B cell (primary cell): Measurements from ENCODE around the gene AFTPH. TPM values are rescaled to one million over a fixed set of nuclear protein-coding genes. Genes with fewer than 3 reads are reported as not detected.

Source experiments
- ATAC-seq: fragments of 200-7000 bp; cut with Tn5 transposase; one replicate; pipeline ENCODE4 v1.10.0; 2021; ENCODE audit warnings: low read depth, mild to moderate bottlenecking, moderate number of reproducible peaks, moderate library complexity
- CTCF ChIA-PET: fragments of 350-600 bp; sonication (Branson Sonifier 250); formaldehyde crosslinking; loops from one replicate; lab custom pipeline; 2021; ENCODE audit warnings: antibody characterized with exemption, inconsistent platforms; lab: Charles Lee
- POLR2A ChIA-PET: fragments of 350-600 bp; sonication (Branson Sonifier 250); formaldehyde crosslinking; loops from one replicate; lab custom pipeline; 2021; ENCODE audit warnings: antibody characterized with exemption; lab: Charles Lee
- DNase-seq: peaks from one replicate; pipeline ENCODE4 v3.0.0; 2013
- H2AFZ ChIP-seq: 2 replicates; pipeline ENCODE4 v1.6.1; 2012; ENCODE audit warnings: mild to moderate bottlenecking, low read depth, low read length; ENCODE audit not compliant: insufficient read depth, poor library complexity, severe bottlenecking
- H3K27ac ChIP-seq, 2 donors: 1 replicate in 1 of 2; 2 replicates in 1 of 2; pipeline ENCODE4 v1.5.1; 2012 to 2013; ENCODE audit warnings: low read length in 2 of 2, mild to moderate bottlenecking in 2 of 2, moderate library complexity in 1 of 2
- H3K27me3 ChIP-seq, 4 experiments: fragments of 200-600 bp in 1 of 4; sonication (generic) in 1 of 4; replicated peaks in 1 of 4; 1 replicate in 2 of 4; 2 replicates in 2 of 4; pipeline versions ENCODE4 v1.6.1 to v1.7.0; 2013 to 2016; ENCODE audit warnings: low read length in 3 of 4, mild to moderate bottlenecking in 2 of 4, mixed read lengths in 1 of 4, moderate library complexity in 1 of 4; ENCODE audit not compliant: insufficient read depth in 4 of 4, control insufficient read depth in 3 of 4; ENCODE audit errors: control extremely low read depth in 1 of 4
- H3K36me3 ChIP-seq, 2 experiments: replicated peaks in 1 of 2; 1 replicate in 1 of 2; 2 replicates in 1 of 2; pipeline versions ENCODE4 v1.6.1 to v1.7.1; 2013; ENCODE audit warnings: low read length in 1 of 2; ENCODE audit not compliant: insufficient read depth in 2 of 2, control insufficient read depth in 1 of 2; ENCODE audit errors: control extremely low read depth in 1 of 2, extremely low read depth in 1 of 2
- H3K4me1 ChIP-seq, 2 donors: fragments of 200-600 bp in 1 of 2; sonication (generic) in 1 of 2; 1 replicate in 1 of 2; 2 replicates in 1 of 2; pipeline versions ENCODE4 v1.5.1 to v1.6.1; 2013 to 2017; ENCODE audit warnings: low read length in 2 of 2; ENCODE audit not compliant: control insufficient read depth in 2 of 2, insufficient read depth in 2 of 2
- H3K4me2 ChIP-seq: replicated peaks from 2 replicates; pipeline ENCODE3; 2012; ENCODE audit warnings: mild to moderate bottlenecking, low read depth, low read length; ENCODE audit not compliant: poor library complexity, severe bottlenecking
- H3K4me3 ChIP-seq, 5 experiments: fragments of 200-600 bp in 1 of 5; sonication (generic) in 1 of 5; 1 replicate in 3 of 5; 2 replicates in 2 of 5; pipeline versions ENCODE4 v1.5.1 to v1.7.0; 2011 to 2016; ENCODE audit warnings: low read length in 4 of 5, mild to moderate bottlenecking in 4 of 5, low read depth in 2 of 5, control low read depth in 1 of 5, moderate library complexity in 1 of 5; ENCODE audit not compliant: insufficient read depth in 1 of 5; ENCODE audit errors: control extremely low read depth in 1 of 5, extremely low read depth in 1 of 5
- H3K79me2 ChIP-seq: fragments of 200-600 bp; sonication (generic); one replicate; pipeline ENCODE4 v1.6.0; 2016; ENCODE audit warnings: low read length; ENCODE audit not compliant: control insufficient read depth, insufficient read depth
- H3K9ac ChIP-seq: fragments of 200-600 bp; sonication (generic); 2 replicates; pipeline ENCODE4 v1.6.1; 2017; ENCODE audit warnings: mild to moderate bottlenecking, low read length, moderate library complexity
- H3K9me3 ChIP-seq, 3 donors: one replicate each; pipeline versions ENCODE4 v1.6.1 to v1.7.1; 2013; ENCODE audit warnings: low read length in 2 of 3; ENCODE audit not compliant: control insufficient read depth in 2 of 3, insufficient read depth in 1 of 3; ENCODE audit errors: control extremely low read depth in 1 of 3
- H4K20me1 ChIP-seq: 2 replicates; pipeline ENCODE4 v1.6.0; 2012; ENCODE audit warnings: mild to moderate bottlenecking, low read length; ENCODE audit not compliant: insufficient read depth, control insufficient read depth, poor library complexity, severe bottlenecking
- H3K27ac Mint-ChIP-seq: one replicate; pipeline ENCODE4 v1.8.0; 2021; ENCODE audit warnings: mixed read lengths
- H3K27me3 Mint-ChIP-seq: one replicate; pipeline ENCODE4 v1.8.0; 2021; ENCODE audit warnings: mixed read lengths
- H3K4me1 Mint-ChIP-seq: one replicate; pipeline ENCODE4 v1.8.0; 2021; ENCODE audit warnings: mixed read lengths
- H3K4me3 Mint-ChIP-seq: one replicate; pipeline ENCODE4 v1.8.0; 2021; ENCODE audit warnings: mixed read lengths
- H3K9me3 Mint-ChIP-seq: one replicate; pipeline ENCODE4 v1.8.0; 2022; ENCODE audit warnings: mixed read lengths; ENCODE audit not compliant: insufficient read depth
- EZH2 ChIP-seq: IDR thresholded peaks from 2 replicates; pipeline ENCODE4 v1.6.1; 2012; ENCODE audit warnings: borderline replicate concordance, low read depth, mild to moderate bottlenecking, moderate library complexity, low read length; ENCODE audit not compliant: insufficient read depth, poor library complexity, severe bottlenecking
- WGBS: methylation state at CpG from one replicate; pipeline ENCODE4 v1.1.5; 2013; ENCODE audit warnings: missing lambda C conversion rate; ENCODE audit not compliant: insufficient coverage; 5-methylcytosine and 5-hydroxymethylcytosine counted together
- intact Hi-C: fragments of 100-400 bp; cut with micrococcal nuclease; formaldehyde crosslinking; loops from one replicate; pipeline ENCODE4 v1.10.0; 2022
- polyA plus RNA-seq: library from polyadenylated mRNA; depleted of rRNA; stranded (reverse); fragments of >200 nt; gene quantifications from 2 replicates; pipeline ENCODE4 v1.2.3, GENCODE V29; 2012
- total RNA-seq, 2 donors: library from RNA; stranded (reverse); fragments of 120-200 nt in 1 of 2; gene quantifications; 1 replicate in 1 of 2; 2 replicates in 1 of 2; pipeline versions ENCODE4 v1.2.3 to v1.2.4, GENCODE V29; 2013 to 2022
- TF ChIP-seq, protein P1 (sequence below): fragments of 200-600 bp; IDR thresholded peaks from one replicate; pipeline ENCODE4 v1.8.0; 2022; ENCODE audit warnings: antibody characterized with exemption, mild to moderate bottlenecking

The AFTPH gene
- total and polyA plus RNA-seq, 2 donors (not counting 1 experiment from before 2014, with no cell fraction given): 45.4 to 94.1 TPM

DNA sequence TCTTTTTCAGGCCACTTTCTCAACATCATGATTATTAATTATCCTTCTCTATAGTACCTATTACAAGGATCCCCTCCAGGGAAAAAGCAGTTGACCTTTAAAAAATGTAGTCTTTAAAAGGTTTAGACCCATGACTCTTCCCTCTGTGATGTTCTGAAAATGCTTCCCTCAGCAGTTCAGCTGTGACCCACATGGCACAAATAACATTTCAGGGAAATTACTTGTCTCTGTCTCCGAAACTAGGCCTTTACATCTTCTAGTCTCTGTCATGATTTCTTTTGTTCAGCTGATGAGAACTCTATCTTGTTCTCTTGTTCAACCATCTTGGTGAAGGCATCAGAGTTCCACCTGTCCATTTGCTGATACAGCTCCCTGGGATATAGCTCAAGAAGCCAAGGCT, 41.9 kb upstream of the AFTPH start:
- Histone ChIP-seq H2AFZ (no peak overlapping the region), H3K4me1 (no peaks in the 10 kb centered on the region), H3K4me3 (no peak overlapping the region), H3K79me2 (no peaks in the 10 kb centered on the region), H3K9ac (no peak overlapping the region), H3K27ac (no peak overlapping the region), H3K9me3 (no peaks in the 10 kb centered on the region), H4K20me1 (no peaks in the 10 kb centered on the region), H3K27me3 (peaks cover 0 to 3% (median 0%) of the 10 kb centered on the region in 4 experiments), H3K36me3 (no peaks in the 10 kb centered on the region), H3K4me2 (no peak overlapping the region)
- H3K27ac Mint-ChIP-seq: no peak overlapping the region
- TF ChIP-seq EZH2: no peak
- TF ChIP-seq, protein P1, sequence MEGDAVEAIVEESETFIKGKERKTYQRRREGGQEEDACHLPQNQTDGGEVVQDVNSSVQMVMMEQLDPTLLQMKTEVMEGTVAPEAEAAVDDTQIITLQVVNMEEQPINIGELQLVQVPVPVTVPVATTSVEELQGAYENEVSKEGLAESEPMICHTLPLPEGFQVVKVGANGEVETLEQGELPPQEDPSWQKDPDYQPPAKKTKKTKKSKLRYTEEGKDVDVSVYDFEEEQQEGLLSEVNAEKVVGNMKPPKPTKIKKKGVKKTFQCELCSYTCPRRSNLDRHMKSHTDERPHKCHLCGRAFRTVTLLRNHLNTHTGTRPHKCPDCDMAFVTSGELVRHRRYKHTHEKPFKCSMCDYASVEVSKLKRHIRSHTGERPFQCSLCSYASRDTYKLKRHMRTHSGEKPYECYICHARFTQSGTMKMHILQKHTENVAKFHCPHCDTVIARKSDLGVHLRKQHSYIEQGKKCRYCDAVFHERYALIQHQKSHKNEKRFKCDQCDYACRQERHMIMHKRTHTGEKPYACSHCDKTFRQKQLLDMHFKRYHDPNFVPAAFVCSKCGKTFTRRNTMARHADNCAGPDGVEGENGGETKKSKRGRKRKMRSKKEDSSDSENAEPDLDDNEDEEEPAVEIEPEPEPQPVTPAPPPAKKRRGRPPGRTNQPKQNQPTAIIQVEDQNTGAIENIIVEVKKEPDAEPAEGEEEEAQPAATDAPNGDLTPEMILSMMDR: no peak
- no peaks in the 10 kb centered on the region for H3K4me1 Mint-ChIP-seq
- DNase-seq: no peak
- ChIA-PET POLR2A (no interaction called here), CTCF (interaction anchor here (1.0 to 15.6 kb wide), 3 partner anchors 8 to 433 kb away, joined by 4 to 398 read pairs (median 4); no protein-coding TSS in a partner anchor)
- H3K4me3 Mint-ChIP-seq: no peak overlapping the region
- peaks cover 15% of the 10 kb centered on the region for H3K27me3 Mint-ChIP-seq
- intact Hi-C loops: no loop called here
- WGBS: 100% methylated on average over 1 of the region's 1 CpG
- ATAC-seq: no peak
- no peaks in the 10 kb centered on the region for H3K9me3 Mint-ChIP-seq

DNA sequence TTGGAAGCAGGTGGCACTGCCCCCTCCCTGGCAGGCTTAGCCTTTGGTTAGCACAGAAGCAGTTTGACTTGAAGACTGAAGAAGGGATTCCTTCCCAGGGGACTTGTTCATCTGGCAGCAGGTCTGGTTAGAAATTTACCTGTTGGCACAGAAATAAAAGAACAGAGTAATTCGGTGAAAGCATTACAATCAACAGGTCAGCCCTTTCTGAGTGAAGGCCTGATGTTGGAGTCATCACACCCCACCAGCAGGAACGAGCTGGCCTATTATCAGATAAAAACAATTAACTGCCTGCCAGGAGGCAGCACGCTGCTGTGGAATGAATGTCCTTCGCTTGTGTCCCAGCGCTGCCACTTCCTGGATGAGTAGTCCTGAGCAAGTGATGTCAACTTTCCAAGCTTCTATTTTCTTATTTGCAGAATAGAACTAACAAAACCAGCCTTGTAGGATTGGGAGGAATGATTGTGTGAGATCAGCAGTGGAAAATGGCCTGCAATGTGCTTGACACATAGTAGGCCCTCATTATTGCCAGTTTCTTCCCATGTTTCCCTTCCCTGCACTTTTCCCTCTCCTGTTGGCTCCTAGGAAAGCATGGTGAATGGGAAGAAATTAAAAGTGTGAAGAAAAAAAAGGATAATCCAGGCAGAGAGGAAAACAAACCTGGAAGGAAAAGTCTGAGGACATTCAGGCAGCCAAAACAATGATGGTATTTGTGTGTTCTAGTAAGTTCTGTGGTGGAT, 41.2 kb upstream of the AFTPH start:
- Histone ChIP-seq H3K27ac (no peak overlapping the region), H3K4me3 (no peak overlapping the region), H3K36me3 (no peaks in the 10 kb centered on the region), H3K4me1 (no peaks in the 10 kb centered on the region), H3K4me2 (no peak overlapping the region), H3K9ac (no peak overlapping the region), H3K9me3 (no peaks in the 10 kb centered on the region), H2AFZ (no peak overlapping the region), H3K79me2 (no peaks in the 10 kb centered on the region), H3K27me3 (peaks cover 0 to 3% (median 0%) of the 10 kb centered on the region in 4 experiments), H4K20me1 (no peaks in the 10 kb centered on the region)
- no peak for TF ChIP-seq EZH2
- TF ChIP-seq, protein P1: no peak
- DNase-seq (no peak), ATAC-seq (no peak)
- Mint-ChIP-seq H3K4me3 (no peak overlapping the region), H3K4me1 (peaks cover under 1% of the 10 kb centered on the region), H3K9me3 (no peaks in the 10 kb centered on the region), H3K27ac (no peak overlapping the region), H3K27me3 (peaks cover 15% of the 10 kb centered on the region)
- POLR2A ChIA-PET: no interaction called here
- CTCF ChIA-PET: interaction anchor here (1.7 to 15.6 kb wide), 2 partner anchors 153 to 433 kb away, joined by 4 to 398 read pairs; no protein-coding TSS in a partner anchor
- intact Hi-C loops: no loop called here
- 90% methylated on average over 3 of the region's 5 CpGs for WGBS
